NT2/D1 (cell line): Measurements from ENCODE around the gene ZNF688.

Experiments
- SUZ12 ChIP-seq: IDR thresholded peaks from 2 replicates; pipeline ENCODE4 v1.6.1; 2011; ENCODE audit not compliant: insufficient read length, insufficient read depth; ENCODE audit errors: extremely low read depth
- YY1 ChIP-seq: IDR thresholded peaks from 2 replicates; pipeline ENCODE4 v1.6.1; 2011; ENCODE audit not compliant: insufficient read length, insufficient read depth
- ZNF274 ChIP-seq: IDR thresholded peaks from 2 replicates; pipeline ENCODE4 v1.6.1; 2011; ENCODE audit warnings: mild to moderate bottlenecking, low read depth, low read length

- TF ChIP-seq YY1 = no peak
- no peak for TF ChIP-seq SUZ12
- no peak for TF ChIP-seq ZNF274
Observed at GRCh38 chr16:30535777-30536190, 35.7 kb downstream of the ZNF688 start.
